SK-N-SH treated with all-trans-retinoic acid at 6 μM for 48 hours (cell line): ENCODE data around the gene SPATA46.

Source experiments
- ATAC-seq: fragments of 200-7000 bp; cut with Tn5 transposase; 3 replicates; pipeline ENCODE4 v1.9.1; 2020; ENCODE audit warnings: mild to moderate bottlenecking, moderate library complexity
- ARNTL ChIP-seq: fragments of 450-650 bp; formaldehyde crosslinking; IDR thresholded peaks from 2 replicates; pipeline ENCODE4 v1.5.0; 2020; ENCODE audit warnings: low read depth, mild to moderate bottlenecking, moderate library complexity, borderline replicate concordance
- BACH2 ChIP-seq: fragments of 250-450 bp; sonication (Bioruptor Pico); IDR thresholded peaks from 2 replicates; pipeline ENCODE4 v1.9.0; 2021; ENCODE audit warnings: mild to moderate bottlenecking, borderline replicate concordance
- CSDC2 ChIP-seq: fragments of 250-450 bp; sonication (Bioruptor Pico); IDR thresholded peaks from 2 replicates; pipeline ENCODE4 v1.5.0; 2020; ENCODE audit warnings: mild to moderate bottlenecking, moderate library complexity
- ESRRG ChIP-seq: fragments of 250-450 bp; sonication (Bioruptor Pico); IDR thresholded peaks from 2 replicates; pipeline ENCODE4 v1.6.1; 2021; ENCODE audit warnings: mild to moderate bottlenecking
- GLIS3 ChIP-seq: fragments of 250-450 bp; sonication (Bioruptor Pico); IDR thresholded peaks from 2 replicates; pipeline ENCODE4 v1.5.0; 2020; ENCODE audit warnings: mild to moderate bottlenecking, moderate library complexity
- OSR1 ChIP-seq: fragments of 250-450 bp; sonication (Bioruptor Pico); IDR thresholded peaks from 2 replicates; pipeline ENCODE4 v1.8.0; 2022; ENCODE audit warnings: moderate library complexity, mild to moderate bottlenecking, inconsistent platforms
- PPARA ChIP-seq: fragments of 250-450 bp; sonication (Bioruptor Pico); IDR thresholded peaks from 2 replicates; pipeline ENCODE4 v1.5.0; 2020; ENCODE audit warnings: mild to moderate bottlenecking, borderline replicate concordance
- SNAI2 ChIP-seq: fragments of 250-450 bp; sonication (Bioruptor Pico); IDR thresholded peaks from 2 replicates; pipeline ENCODE4 v1.5.0; 2020; ENCODE audit warnings: mild to moderate bottlenecking, moderate library complexity
- TCF4 ChIP-seq: fragments of 250-450 bp; sonication (Bioruptor Pico); IDR thresholded peaks from 2 replicates; pipeline ENCODE4 v1.8.0; 2021; ENCODE audit warnings: mild to moderate bottlenecking, moderate library complexity, borderline replicate concordance
- TOX ChIP-seq: fragments of 250-450 bp; sonication (Bioruptor Pico); IDR thresholded peaks from 2 replicates; pipeline ENCODE4 v1.8.0; 2021; ENCODE audit warnings: mild to moderate bottlenecking, moderate library complexity, borderline replicate concordance
- ZC3H10 ChIP-seq: fragments of 250-450 bp; sonication (Bioruptor Pico); IDR thresholded peaks from 2 replicates; pipeline ENCODE4 v1.5.1; 2021; ENCODE audit warnings: mild to moderate bottlenecking, moderate library complexity
- ZFP3 ChIP-seq: fragments of 250-450 bp; sonication (Bioruptor Pico); IDR thresholded peaks from 2 replicates; pipeline ENCODE4 v1.5.0; 2020; ENCODE audit warnings: mild to moderate bottlenecking, moderate library complexity
- ZFP30 ChIP-seq: fragments of 450-650 bp; formaldehyde crosslinking; IDR thresholded peaks from 2 replicates; pipeline ENCODE4 v1.5.0; 2022; ENCODE audit warnings: mild to moderate bottlenecking, moderate library complexity
- ZNF565 ChIP-seq: fragments of 450-650 bp; formaldehyde crosslinking; conservative IDR thresholded peaks from 2 replicates; pipeline ENCODE4 v1.5.0; 2020; ENCODE audit warnings: low read depth, mild to moderate bottlenecking, moderate library complexity
- ZNF70 ChIP-seq: fragments of 450-650 bp; formaldehyde crosslinking; IDR thresholded peaks from 2 replicates; pipeline ENCODE4 v1.5.0; 2020; ENCODE audit warnings: mild to moderate bottlenecking, moderate library complexity
- ZNF8 ChIP-seq: fragments of 450-650 bp; formaldehyde crosslinking; IDR thresholded peaks from 2 replicates; pipeline ENCODE4 v1.5.0; 2020; ENCODE audit warnings: mild to moderate bottlenecking, moderate library complexity
- TF ChIP-seq, protein P1 (sequence below): fragments of 250-450 bp; sonication (Bioruptor Pico); IDR thresholded peaks from 2 replicates; pipeline ENCODE4 v1.5.1; 2021; ENCODE audit warnings: mild to moderate bottlenecking, moderate library complexity
- TF ChIP-seq, protein P2 (sequence below): fragments of 250-450 bp; sonication (Bioruptor Pico); IDR thresholded peaks from 2 replicates; pipeline ENCODE4 v1.5.0; 2020; ENCODE audit warnings: mild to moderate bottlenecking, moderate library complexity
- TF ChIP-seq, protein P3 (sequence below): fragments of 250-450 bp; sonication (Bioruptor Pico); IDR thresholded peaks from 2 replicates; pipeline ENCODE4 v1.8.0; 2021; ENCODE audit warnings: low read depth, mild to moderate bottlenecking, moderate library complexity, borderline replicate concordance
- TF ChIP-seq, protein P4 (sequence below): fragments of 250-450 bp; sonication (Bioruptor Pico); IDR thresholded peaks from 2 replicates; pipeline ENCODE4 v1.8.0; 2020; ENCODE audit warnings: mild to moderate bottlenecking, moderate library complexity, borderline replicate concordance
- TF ChIP-seq, protein P5 (sequence below): fragments of 250-450 bp; sonication (Bioruptor Pico); IDR thresholded peaks from 2 replicates; pipeline ENCODE4 v1.5.1; 2020; ENCODE audit warnings: low read depth, mild to moderate bottlenecking, moderate library complexity

SPATA46 gene

DNA sequence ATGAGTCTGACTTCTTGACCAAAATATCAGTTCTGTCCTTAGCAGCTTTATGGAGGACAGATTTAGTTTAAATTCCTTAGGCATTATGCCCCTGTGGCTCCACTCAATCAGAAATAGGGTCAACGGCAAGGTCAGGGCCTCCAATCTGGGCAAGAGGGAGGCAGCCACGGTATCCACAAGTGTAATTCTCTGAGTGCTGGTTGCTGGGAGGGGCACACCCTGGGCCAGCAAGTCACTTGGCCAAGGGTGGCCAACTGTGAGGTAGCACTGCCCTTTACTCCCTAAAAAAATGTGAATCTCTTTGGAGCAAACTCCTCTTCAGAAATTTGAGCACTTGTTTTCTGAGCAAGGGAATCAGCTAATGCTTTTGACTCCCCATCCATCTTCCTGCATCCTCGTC lies 12.8 kb downstream of the SPATA46 start:
- no peak for ATAC-seq
- TF ChIP-seq PPARA (CRISPR knock-in tag), result no peak
- no peak for TF ChIP-seq ESRRG (CRISPR knock-in tag)
- no peak for TF ChIP-seq ZFP30 (CRISPR knock-in tag)

DNA sequence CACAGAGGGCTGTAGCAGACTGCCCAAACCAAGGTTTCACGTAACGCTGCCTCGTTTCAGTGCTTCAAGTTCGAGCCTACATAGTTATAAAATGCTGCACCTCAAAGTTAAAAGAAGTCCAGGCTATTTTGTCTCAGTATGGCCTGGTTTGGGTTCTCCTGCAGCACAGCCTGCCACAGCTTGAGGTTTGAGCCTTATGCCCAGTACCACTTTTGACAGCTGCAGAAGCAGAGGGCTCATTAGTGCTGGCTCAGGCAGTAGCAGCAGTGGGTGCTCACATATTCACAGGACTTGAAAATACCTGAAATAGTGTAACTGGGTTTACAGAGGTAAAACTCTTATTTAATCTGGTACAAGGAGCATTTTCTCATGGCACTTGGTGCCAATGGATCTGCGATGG lies 15.3 kb downstream of the SPATA46 start:
- TF ChIP-seq ZNF8 (no peak), ZC3H10 (no peak), CSDC2 (no peak), ZFP3 (no peak), ESRRG (CRISPR knock-in tag) (no peak), GLIS3 (CRISPR knock-in tag) (no peak)
- TF ChIP-seq, protein P1, sequence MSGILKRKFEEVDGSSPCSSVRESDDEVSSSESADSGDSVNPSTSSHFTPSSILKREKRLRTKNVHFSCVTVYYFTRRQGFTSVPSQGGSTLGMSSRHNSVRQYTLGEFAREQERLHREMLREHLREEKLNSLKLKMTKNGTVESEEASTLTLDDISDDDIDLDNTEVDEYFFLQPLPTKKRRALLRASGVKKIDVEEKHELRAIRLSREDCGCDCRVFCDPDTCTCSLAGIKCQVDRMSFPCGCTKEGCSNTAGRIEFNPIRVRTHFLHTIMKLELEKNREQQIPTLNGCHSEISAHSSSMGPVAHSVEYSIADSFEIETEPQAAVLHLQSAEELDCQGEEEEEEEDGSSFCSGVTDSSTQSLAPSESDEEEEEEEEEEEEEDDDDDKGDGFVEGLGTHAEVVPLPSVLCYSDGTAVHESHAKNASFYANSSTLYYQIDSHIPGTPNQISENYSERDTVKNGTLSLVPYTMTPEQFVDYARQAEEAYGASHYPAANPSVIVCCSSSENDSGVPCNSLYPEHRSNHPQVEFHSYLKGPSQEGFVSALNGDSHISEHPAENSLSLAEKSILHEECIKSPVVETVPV (CRISPR knock-in tag), result no peak
- TF ChIP-seq, protein P2, sequence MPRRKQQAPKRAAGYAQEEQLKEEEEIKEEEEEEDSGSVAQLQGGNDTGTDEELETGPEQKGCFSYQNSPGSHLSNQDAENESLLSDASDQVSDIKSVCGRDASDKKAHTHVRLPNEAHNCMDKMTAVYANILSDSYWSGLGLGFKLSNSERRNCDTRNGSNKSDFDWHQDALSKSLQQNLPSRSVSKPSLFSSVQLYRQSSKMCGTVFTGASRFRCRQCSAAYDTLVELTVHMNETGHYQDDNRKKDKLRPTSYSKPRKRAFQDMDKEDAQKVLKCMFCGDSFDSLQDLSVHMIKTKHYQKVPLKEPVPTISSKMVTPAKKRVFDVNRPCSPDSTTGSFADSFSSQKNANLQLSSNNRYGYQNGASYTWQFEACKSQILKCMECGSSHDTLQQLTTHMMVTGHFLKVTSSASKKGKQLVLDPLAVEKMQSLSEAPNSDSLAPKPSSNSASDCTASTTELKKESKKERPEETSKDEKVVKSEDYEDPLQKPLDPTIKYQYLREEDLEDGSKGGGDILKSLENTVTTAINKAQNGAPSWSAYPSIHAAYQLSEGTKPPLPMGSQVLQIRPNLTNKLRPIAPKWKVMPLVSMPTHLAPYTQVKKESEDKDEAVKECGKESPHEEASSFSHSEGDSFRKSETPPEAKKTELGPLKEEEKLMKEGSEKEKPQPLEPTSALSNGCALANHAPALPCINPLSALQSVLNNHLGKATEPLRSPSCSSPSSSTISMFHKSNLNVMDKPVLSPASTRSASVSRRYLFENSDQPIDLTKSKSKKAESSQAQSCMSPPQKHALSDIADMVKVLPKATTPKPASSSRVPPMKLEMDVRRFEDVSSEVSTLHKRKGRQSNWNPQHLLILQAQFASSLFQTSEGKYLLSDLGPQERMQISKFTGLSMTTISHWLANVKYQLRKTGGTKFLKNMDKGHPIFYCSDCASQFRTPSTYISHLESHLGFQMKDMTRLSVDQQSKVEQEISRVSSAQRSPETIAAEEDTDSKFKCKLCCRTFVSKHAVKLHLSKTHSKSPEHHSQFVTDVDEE (CRISPR knock-in tag), result no peak
- no peak for ATAC-seq

DNA sequence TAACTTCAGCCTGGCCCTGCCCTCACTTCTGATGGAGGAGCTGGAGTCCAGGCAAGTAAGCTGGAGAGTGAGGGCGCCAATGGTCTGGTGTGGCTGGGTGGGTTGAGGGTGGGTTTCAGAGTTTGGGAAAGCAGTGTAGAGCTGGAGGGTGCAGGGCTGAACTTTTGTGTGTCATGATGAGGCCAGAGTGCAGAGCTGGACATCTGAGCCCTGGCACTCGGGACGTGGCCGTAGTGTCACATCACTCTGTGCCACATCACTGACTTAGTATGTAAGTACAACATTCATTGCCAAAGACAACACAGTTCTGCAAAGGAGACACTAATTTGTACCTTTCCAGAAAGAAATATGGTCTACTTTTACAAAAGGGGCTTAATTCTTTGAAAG lies 15.8 kb downstream of the SPATA46 start:
- no peak for TF ChIP-seq GLIS3 (CRISPR knock-in tag)
- TF ChIP-seq ZNF565, result no peak
- no peak for TF ChIP-seq BACH2 (CRISPR knock-in tag)
- TF ChIP-seq SNAI2 (CRISPR knock-in tag), result no peak
- TF ChIP-seq OSR1 (CRISPR knock-in tag), result no peak
- TF ChIP-seq, protein P1 (CRISPR knock-in tag), result no peak
- TF ChIP-seq PPARA (CRISPR knock-in tag), result no peak
- TF ChIP-seq ARNTL (CRISPR knock-in tag), result no peak
- TF ChIP-seq TOX (CRISPR knock-in tag), result no peak
- TF ChIP-seq, all 23 proteins: peak for 0
- ATAC-seq, result no peak

DNA sequence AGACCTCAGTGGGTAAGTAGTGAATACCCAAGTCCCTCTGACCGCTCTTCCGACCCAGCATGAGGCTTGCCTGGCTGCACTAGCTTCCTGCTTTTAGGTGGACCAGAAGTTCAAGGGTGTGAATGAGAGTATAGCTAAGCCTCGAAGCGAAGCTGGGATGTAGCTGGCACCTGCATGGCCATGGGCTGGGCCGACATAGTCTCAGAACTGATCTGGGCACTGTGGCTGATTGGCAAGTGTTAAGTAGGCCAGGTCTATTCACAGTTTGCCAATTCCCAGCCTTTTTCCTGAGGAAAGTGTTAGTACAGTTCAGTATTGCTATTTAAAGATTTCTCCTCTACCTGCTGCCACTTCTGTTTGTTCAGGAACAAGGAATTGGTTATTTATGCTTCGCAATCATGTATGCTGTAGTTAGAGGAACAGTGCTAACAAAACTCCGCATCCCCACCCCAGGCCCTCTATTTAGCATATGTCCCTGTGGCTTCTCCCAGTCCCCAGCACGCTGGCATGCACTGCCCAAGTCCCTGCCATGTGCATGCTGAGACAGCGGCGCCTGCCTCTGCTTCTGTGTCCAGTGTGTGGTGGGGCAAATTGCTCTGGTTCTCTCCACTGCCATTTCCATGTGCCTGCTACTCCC lies 16.3 kb downstream of the SPATA46 start:
- no peak for ATAC-seq
- TF ChIP-seq TCF4 (CRISPR knock-in tag) (no peak), ZNF70 (CRISPR knock-in tag) (no peak), ESRRG (CRISPR knock-in tag) (no peak), ZFP3 (no peak), PPARA (CRISPR knock-in tag) (no peak), ZC3H10 (no peak), BACH2 (CRISPR knock-in tag) (no peak)

DNA sequence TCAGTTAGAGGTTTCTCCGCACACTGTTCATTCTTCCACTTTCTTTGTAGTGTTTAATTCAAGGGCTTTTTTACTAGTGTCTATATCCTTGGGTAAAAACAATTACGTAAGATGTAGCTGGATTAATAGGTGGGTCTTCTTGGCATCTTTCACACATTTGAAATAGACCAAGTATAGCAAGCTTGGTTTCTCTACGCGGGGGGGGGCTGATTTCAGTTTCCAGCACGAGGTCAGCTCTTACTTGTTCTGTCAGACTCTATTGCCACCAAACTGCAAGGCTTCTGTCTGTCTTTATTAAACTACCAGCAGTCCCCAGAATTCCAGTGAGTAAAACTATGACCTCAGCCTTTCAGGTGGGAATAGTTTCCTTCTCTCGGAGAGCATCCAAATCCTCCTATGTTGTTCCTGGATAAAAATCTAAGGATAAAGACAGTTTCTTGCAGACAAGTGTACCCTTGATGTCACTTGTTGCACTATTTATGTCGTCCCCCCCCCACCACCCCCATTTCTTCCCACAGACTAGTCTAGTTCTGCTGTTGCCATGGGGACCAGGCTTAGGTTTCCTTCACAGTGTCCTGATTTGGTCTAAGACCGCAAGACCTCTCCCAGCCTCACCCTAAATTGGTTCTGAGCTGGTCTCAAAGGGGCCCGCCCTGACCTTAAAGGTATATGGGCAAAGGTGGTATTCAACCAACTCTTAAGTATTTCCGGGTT lies 17.0 kb downstream of the SPATA46 start:
- ATAC-seq, result no peak
- TF ChIP-seq TCF4 (CRISPR knock-in tag), result no peak
- no peak for TF ChIP-seq ESRRG (CRISPR knock-in tag)
- no peak for TF ChIP-seq OSR1 (CRISPR knock-in tag)
- TF ChIP-seq, protein P3, sequence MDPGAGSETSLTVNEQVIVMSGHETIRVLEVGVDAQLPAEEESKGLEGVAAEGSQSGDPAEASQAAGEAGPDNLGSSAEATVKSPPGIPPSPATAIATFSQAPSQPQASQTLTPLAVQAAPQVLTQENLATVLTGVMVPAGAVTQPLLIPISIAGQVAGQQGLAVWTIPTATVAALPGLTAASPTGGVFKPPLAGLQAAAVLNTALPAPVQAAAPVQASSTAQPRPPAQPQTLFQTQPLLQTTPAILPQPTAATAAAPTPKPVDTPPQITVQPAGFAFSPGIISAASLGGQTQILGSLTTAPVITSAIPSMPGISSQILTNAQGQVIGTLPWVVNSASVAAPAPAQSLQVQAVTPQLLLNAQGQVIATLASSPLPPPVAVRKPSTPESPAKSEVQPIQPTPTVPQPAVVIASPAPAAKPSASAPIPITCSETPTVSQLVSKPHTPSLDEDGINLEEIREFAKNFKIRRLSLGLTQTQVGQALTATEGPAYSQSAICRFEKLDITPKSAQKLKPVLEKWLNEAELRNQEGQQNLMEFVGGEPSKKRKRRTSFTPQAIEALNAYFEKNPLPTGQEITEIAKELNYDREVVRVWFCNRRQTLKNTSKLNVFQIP, result no peak
- TF ChIP-seq SNAI2 (CRISPR knock-in tag), result no peak
- TF ChIP-seq, protein P4, sequence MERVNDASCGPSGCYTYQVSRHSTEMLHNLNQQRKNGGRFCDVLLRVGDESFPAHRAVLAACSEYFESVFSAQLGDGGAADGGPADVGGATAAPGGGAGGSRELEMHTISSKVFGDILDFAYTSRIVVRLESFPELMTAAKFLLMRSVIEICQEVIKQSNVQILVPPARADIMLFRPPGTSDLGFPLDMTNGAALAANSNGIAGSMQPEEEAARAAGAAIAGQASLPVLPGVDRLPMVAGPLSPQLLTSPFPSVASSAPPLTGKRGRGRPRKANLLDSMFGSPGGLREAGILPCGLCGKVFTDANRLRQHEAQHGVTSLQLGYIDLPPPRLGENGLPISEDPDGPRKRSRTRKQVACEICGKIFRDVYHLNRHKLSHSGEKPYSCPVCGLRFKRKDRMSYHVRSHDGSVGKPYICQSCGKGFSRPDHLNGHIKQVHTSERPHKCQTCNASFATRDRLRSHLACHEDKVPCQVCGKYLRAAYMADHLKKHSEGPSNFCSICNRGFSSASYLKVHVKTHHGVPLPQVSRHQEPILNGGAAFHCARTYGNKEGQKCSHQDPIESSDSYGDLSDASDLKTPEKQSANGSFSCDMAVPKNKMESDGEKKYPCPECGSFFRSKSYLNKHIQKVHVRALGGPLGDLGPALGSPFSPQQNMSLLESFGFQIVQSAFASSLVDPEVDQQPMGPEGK (CRISPR knock-in tag), result no peak
- TF ChIP-seq, protein P5, sequence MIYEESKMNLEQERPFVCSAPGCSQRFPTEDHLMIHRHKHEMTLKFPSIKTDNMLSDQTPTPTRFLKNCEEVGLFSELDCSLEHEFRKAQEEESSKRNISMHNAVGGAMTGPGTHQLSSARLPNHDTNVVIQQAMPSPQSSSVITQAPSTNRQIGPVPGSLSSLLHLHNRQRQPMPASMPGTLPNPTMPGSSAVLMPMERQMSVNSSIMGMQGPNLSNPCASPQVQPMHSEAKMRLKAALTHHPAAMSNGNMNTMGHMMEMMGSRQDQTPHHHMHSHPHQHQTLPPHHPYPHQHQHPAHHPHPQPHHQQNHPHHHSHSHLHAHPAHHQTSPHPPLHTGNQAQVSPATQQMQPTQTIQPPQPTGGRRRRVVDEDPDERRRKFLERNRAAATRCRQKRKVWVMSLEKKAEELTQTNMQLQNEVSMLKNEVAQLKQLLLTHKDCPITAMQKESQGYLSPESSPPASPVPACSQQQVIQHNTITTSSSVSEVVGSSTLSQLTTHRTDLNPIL (CRISPR knock-in tag), result no peak
- no peak for TF ChIP-seq BACH2 (CRISPR knock-in tag)
- no peak for TF ChIP-seq CSDC2
- TF ChIP-seq PPARA (CRISPR knock-in tag), result no peak
- TF ChIP-seq ZNF70 (CRISPR knock-in tag), result no peak
